Muscle layer of colon (tissue), 2 donors: Measurements from ENCODE around the gene MACO1.
"Not testable (repeated sequence)": the region's sequence is repeated elsewhere in the genome, so short reads cannot be mapped to it uniquely, and the experiment has no call there.

Experiments
- H3K27ac ChIP-seq: one replicate; pipeline ENCODE4 v1.7.0; 2013; ENCODE audit warnings: low read depth, mild to moderate bottlenecking, low read length, moderate library complexity
- H3K27me3 ChIP-seq, 2 donors: one replicate each; pipeline ENCODE4 v1.7.0; 2013; ENCODE audit warnings: low read length in 2 of 2, mild to moderate bottlenecking in 2 of 2; ENCODE audit not compliant: insufficient read depth in 2 of 2, control insufficient read depth in 1 of 2
- H3K36me3 ChIP-seq: one replicate; pipeline ENCODE4 v1.7.0; 2013; ENCODE audit warnings: mild to moderate bottlenecking, low read length; ENCODE audit not compliant: insufficient read depth
- H3K4me1 ChIP-seq: one replicate; pipeline ENCODE4 v1.7.0; 2013; ENCODE audit warnings: mild to moderate bottlenecking, low read length; ENCODE audit not compliant: insufficient read depth
- H3K4me3 ChIP-seq, 2 donors: one replicate each; pipeline ENCODE4 v1.7.0; 2013; ENCODE audit warnings: low read length in 2 of 2, low read depth in 1 of 2, mild to moderate bottlenecking in 1 of 2, moderate library complexity in 1 of 2
- H3K9ac ChIP-seq: one replicate; pipeline ENCODE4 v1.7.0; 2013; ENCODE audit warnings: low read length
- H3K9me3 ChIP-seq: one replicate; pipeline ENCODE4 v1.7.0; 2013; ENCODE audit warnings: mild to moderate bottlenecking, low read length
- donor health status: abdominal sarcoma.
- donor health status: Adenocarcinoma of cecum.

Gene MACO1

DNA sequence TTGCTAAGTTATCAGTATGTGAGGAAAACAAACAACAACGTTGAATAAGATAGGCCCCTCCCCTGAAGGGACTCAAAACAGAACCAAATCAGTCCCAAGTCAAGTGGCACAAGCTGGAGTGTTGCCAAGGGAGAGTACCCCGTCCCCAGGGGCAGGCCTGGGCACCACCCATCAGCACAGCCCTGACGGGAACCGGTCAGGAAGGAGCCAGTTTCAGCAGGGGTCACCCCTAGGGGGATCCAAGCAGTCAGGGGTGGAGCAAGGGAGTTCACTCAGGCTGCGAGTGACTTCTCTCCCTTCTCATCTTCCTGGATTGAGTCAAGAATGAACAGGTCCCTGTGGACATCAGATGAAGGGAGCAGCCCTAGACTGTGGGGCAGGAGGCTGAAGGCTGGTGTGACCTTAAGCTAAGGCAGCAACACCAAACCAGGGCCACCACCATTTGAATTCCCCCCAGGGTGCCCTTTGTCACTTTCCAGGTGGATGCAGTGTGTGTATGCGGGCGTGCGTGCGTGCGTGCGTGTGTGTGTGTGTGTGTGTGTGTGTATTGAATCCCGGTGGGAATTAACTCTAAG lies 24.9 kb upstream of the MACO1 start:
- not testable (repeated sequence) for H3K27me3 ChIP-seq, H3K4me1 ChIP-seq, H3K4me3 ChIP-seq, H3K9ac ChIP-seq, H3K27ac ChIP-seq, H3K36me3 ChIP-seq, H3K9me3 ChIP-seq

DNA sequence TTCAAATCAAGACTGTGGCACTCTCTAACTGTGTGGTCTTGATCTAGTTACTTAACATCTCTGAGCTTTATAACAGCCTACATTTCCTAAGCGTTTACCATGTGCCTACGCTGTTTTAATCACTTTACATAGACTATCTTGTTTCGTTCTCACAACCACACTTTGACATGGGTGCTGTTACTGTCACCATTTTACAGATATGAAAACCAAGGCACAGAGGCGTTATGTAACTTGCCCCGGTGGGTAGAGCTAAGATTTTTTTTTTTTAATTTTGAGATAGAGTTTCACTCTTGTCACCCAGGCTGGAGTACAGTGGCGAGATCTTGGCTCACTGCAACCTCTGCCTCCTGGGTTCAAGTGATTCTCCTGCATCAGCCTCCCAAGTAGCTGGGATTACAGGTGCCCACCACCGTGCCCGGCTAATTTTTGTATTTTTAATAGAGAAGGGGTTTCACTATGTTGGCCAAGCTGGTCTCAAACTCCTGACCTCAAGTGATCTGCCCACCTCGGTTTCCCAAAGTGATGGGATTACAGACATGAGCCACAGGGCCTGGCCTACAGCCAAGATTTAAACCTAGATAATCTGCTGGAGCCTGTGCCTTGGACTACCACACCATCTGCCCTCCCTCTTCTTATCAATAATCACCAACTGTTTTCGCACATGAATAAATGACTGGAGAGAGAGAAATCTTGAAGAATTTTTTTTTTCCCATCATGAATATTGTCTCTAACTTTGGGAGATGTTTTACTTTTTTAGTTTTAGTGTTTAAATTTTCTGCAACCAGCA lies 20.9 kb upstream of the MACO1 start:
- not testable (repeated sequence) for H3K4me3 ChIP-seq, H3K9ac ChIP-seq, H3K27ac ChIP-seq, H3K4me1 ChIP-seq, H3K27me3 ChIP-seq, H3K36me3 ChIP-seq, H3K9me3 ChIP-seq

DNA sequence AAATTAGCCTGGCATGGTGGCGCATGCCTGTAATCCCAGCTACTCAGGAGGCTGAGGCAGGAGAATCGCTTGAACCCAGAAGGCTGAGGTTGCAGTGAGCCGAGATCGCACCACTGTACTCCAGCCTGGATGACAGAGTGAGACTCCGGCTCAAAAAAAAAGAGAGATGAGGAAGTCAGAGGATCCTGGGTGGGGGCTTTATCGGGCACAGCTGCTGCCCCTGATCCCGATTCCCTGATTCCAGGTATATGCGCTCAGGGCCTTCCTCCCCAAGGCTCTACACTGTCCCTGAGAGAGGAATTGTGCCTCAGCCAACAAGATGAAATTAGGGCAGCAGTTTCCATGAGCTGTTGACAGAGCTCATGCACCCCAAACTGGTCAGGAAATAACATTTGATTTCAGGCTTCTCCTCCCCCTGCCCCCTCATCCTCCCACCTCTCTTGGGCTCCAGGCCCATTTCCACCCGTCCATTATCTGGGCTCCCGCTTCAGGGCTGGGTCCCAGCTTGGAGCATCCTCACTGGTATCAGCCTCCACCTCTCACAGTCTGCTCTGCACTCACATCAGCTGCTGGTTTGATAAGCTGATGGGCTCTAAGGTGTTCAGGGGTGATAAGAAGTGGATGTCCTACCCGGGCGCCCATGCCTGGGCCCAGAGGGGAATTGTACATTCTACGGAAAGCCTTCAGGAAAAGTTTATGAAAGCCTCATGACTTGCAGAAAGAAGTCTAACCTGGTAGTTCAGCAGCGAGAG lies 17.6 kb upstream of the MACO1 start:
- H3K4me1 ChIP-seq, H3K9me3 ChIP-seq, H3K36me3 ChIP-seq, H3K9ac ChIP-seq, H3K4me3 ChIP-seq, H3K27me3 ChIP-seq, H3K27ac ChIP-seq: not testable (repeated sequence)

DNA sequence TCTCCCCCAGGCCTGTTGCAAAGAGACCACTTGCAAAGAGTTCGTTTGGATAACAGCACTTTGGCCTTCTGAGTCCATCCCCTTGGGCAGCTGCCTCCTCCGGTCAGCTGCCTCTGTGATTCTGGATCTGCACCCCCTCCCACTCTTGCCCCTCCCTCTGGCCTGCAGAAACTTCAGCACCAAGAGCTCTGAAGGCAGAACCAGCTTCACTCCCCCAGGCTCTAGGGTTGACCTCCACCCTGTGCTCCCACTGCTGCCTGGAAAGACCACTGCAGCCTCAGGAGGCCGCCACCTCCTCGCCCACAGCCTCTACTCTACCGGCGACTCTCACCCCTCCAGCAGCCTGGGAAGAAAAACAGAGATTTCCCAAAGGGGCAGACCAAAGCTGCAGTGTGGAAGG lies 16.5 kb upstream of the MACO1 start:
- not testable (repeated sequence) for H3K27ac ChIP-seq, H3K36me3 ChIP-seq, H3K27me3 ChIP-seq, H3K9me3 ChIP-seq, H3K4me3 ChIP-seq, H3K9ac ChIP-seq, H3K4me1 ChIP-seq

DNA sequence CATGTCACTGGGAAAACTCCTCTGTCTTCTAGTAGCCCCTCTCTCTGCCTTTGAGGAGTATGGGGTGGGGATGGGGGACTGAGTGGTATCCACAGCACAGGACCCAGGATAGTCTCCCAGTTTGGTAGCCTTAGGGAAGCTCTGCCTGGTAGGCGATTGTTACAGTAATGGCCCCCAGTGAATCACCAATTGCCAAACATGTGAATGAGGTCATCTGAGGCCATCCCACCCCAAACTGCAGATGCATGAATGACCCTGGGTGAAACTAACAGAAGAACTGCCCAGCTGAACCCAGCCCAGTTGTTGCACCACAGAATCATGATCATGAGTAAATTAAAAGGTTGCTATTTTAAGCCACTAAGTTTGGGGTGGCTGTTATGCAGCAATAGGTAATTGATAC lies 16.1 kb upstream of the MACO1 start:
- not testable (repeated sequence) for H3K27me3 ChIP-seq, H3K4me3 ChIP-seq, H3K9ac ChIP-seq, H3K27ac ChIP-seq, H3K9me3 ChIP-seq, H3K4me1 ChIP-seq, H3K36me3 ChIP-seq

DNA sequence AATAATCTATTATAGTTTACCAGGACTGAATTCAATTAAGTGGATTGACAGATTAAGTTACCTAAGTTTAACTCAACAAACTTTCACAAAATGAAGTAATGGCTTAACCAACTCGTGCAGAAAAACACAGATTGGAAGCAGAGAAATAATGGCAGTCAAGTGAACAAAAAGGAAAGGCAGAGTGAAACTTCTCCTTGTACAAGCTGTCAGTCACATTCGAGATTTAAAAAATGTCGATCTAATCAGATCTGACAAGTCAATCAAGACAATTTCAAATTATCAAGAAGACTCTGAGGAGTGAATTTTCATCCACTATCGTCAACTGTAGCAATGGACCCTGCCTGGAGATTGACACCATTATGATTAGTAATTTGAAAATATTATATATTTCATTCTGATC lies 13.4 kb upstream of the MACO1 start:
- H3K9ac ChIP-seq, H3K36me3 ChIP-seq, H3K9me3 ChIP-seq, H3K4me3 ChIP-seq, H3K4me1 ChIP-seq, H3K27ac ChIP-seq, H3K27me3 ChIP-seq: not testable (repeated sequence)

DNA sequence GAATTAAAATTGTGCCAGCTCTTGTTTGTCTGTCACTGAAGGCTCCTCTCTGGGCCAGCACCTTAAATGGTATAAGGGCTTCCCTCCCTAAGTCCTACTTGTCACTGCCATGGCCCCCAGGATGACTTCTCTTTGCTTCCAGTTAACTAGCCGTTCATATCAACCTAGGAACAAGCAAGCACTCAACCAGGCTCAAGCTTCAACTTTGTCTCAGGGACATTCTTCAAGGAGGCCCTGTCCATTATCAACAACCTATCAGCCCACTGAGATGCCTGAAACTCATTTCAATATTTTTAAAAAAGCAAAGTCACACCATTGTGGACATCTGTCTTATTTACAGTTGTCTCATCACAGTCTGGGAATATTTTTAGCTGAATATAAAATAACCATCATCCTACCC lies 11.4 kb upstream of the MACO1 start:
- H3K27me3 ChIP-seq, H3K4me1 ChIP-seq, H3K4me3 ChIP-seq, H3K27ac ChIP-seq, H3K36me3 ChIP-seq, H3K9me3 ChIP-seq, H3K9ac ChIP-seq: not testable (repeated sequence)

DNA sequence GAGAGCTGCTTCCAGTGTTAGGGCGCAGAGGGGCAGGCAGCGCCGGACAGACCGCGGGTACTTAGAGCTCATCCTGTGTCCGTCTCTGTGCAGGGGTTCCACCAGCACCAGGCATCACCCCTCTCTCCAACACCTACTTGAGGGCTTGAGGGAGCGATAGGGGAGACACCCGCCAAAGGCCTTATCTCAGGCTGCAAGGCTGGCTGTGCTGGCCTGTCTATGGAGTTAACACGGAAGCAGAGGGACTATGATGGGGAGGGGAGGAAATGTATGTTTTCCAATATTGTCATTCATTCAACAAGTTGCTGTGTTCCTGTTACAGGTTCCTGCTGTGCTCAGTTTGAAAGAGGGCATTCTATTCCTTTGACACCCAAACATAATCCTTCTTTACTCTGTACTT lies 10.0 kb upstream of the MACO1 start, which contains the start of gene RHCE:
Gene RHCE (minus strand): TSS at position 111 of the 400 bp plus-strand sequence. CDS start 39 bp downstream, at position 72.
- not testable (repeated sequence) for H3K9me3 ChIP-seq, H3K36me3 ChIP-seq, H3K4me1 ChIP-seq, H3K4me3 ChIP-seq, H3K27me3 ChIP-seq, H3K9ac ChIP-seq, H3K27ac ChIP-seq

DNA sequence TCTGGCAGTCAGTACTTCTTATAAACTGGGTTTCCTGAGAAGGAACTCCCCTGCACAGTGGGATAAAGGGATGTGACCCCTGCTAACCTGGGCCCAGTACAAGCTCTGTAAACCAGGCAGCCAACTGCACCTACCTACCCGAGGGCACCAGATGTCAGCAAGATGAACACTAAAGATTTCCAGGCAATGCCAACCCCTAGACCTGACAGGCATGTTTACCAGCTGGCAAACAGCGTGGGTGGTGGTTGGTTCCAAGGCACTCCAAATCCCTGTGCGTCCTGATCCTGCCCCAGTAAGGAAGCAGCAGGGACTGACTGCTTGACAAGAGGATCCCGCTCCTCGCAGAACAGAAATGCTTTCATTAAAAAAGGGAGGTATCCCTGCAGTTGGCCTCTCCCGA lies 7.5 kb upstream of the MACO1 start:
- H3K27me3 ChIP-seq, H3K36me3 ChIP-seq, H3K4me1 ChIP-seq, H3K4me3 ChIP-seq, H3K9me3 ChIP-seq, H3K9ac ChIP-seq, H3K27ac ChIP-seq: not testable (repeated sequence)

DNA sequence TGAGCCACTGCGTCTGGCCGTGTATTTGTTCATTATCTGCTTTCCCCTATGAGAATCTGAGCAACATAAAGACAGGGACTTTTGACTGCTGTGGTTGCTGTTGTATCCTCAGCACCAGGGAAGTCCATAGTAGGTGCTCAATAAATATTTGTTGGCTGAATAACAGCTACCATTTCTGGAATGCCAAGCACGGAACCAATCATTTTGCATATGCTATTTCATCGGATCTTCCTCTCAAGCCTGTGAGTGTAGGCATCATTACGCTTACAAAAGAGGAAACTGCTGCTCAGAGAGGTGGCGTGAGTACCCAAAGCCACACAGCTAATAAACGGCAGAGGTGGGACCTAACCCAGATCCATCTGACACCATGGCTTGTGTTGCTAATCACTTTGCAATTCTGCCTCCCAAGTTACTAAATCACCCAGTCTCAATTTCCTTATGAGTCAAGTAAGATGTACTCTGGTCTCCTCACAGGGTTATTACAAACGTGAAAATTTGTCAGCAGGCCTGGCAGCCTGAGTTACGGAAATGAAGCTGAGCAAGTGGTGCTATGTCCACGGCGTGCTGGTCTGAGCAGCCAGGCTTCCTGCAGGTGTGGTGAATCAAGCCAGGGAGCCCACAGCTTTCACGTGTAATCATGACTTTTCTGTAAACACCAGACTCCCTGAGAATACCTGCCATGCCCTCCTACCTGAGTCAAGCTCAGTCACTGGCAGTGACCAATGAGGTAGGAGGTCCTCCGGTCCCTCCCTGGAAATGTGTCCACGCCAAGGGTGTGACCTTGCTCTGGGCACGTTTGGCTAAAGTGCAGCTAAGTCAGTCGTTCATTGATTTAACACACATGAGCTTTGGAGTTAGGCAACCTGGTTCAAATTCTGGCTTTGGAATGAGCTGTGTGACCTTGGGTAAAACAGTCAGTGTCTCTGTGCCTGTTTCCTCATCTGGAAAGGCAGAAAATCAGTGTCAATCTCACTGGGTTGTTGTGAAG lies 5.3 kb upstream of the MACO1 start:
- no peaks in the 10 kb centered on the region for H3K36me3 ChIP-seq
- H3K4me3 ChIP-seq, result no peak overlapping the region
- no peak overlapping the region for H3K9ac ChIP-seq
- peaks cover 5% of the 10 kb centered on the region for H3K4me1 ChIP-seq
- H3K27ac ChIP-seq, result no peak overlapping the region
- H3K27me3 ChIP-seq, result no peaks in the 10 kb centered on the region
- no peaks in the 10 kb centered on the region for H3K9me3 ChIP-seq

DNA sequence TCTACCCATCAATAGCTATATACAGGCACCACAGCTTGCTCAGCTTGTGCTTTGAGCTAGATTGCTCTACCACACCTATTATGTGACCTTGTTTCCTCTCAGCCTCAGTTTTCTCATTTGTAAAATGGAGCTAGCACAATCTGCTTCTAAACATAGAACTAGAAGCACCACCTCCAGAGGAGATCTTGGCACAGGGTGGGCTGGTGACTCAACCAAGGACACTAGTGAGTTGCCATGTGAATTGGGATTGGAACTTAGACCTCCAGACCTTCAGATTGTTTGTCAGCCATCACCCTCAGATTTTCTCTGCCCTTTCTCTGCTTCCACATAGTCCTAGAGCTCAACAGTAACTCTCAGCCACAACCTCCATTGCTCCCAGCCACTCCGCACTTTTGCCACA lies 3.0 kb upstream of the MACO1 start:
- no peak overlapping the region for H3K4me3 ChIP-seq
- H3K27ac ChIP-seq, result no peak overlapping the region
- no peak overlapping the region for H3K9ac ChIP-seq
- no peaks in the 10 kb centered on the region for H3K9me3 ChIP-seq
- H3K27me3 ChIP-seq, result no peaks in the 10 kb centered on the region
- H3K36me3 ChIP-seq, result no peaks in the 10 kb centered on the region
- peaks cover 15% of the 10 kb centered on the region for H3K4me1 ChIP-seq
